Uterine smooth muscle cell (primary cell): ENCODE results near the gene PAX1. TPM values are rescaled to one million over a fixed set of nuclear protein-coding genes. Genes with fewer than 3 reads are reported as not detected.

ENCODE experiments used
- total RNA-seq: library from RNA; depleted of rRNA; stranded (reverse); fragments of >200 nt; gene quantifications from 2 replicates; pipeline ENCODE4 v1.2.3, GENCODE V29; 2014

The PAX1 gene
- total RNA-seq, result not detected in 2 replicates

GRCh38 chr20:21705575-21706260 is at the start of gene PAX1:
Gene PAX1, plus strand, starts transcription at chr20:21705664. Its CDS starts 49 bp downstream, at chr20:21705713.

Other genes with a start within 250 kb of the PAX1 start
- not detected in 2 replicates for gene NKX2-2, start 191.6 kb upstream of the PAX1 start, total RNA-seq